K562 (cell line): Measurements from ENCODE around the gene MCU. TPM values are rescaled to one million over a fixed set of nuclear protein-coding genes. Genes with fewer than 3 reads are reported as not detected.

Experiments used
- ATF1 ChIP-seq, 2 experiments: fragments of 450-650 bp in 1 of 2; IDR thresholded peaks; 2 replicates each; pipeline ENCODE4 v1.6.1; 2016; ENCODE audit warnings: missing compliant biosample characterization in 1 of 2, missing genetic modification characterization in 1 of 2
- BDP1 ChIP-seq: IDR thresholded peaks from 3 replicates; pipeline ENCODE4 v1.6.1; 2011; ENCODE audit not compliant: insufficient read length, insufficient read depth
- DMBX1 ChIP-seq: fragments of 250-450 bp; sonication (Bioruptor Pico); IDR thresholded peaks from 2 replicates; pipeline ENCODE4 v1.8.0; 2022; ENCODE audit warnings: inconsistent platforms, mild to moderate bottlenecking, moderate library complexity, borderline replicate concordance
- EGR1 ChIP-seq: fragments of 450-650 bp; conservative IDR thresholded peaks from 2 replicates; pipeline ENCODE4 v1.6.1; 2017; ENCODE audit warnings: mild to moderate bottlenecking
- EP300 ChIP-seq: IDR thresholded peaks from 2 replicates; pipeline ENCODE4 v1.6.1; 2012; ENCODE audit warnings: low read length, improper control_type of control experiment
- ERF ChIP-seq: fragments of 450-650 bp; formaldehyde crosslinking; IDR thresholded peaks from 2 replicates; pipeline ENCODE4 v1.4.0; 2020; ENCODE audit warnings: mild to moderate bottlenecking, mixed read lengths
- FOXK1 ChIP-seq: sonication (generic); formaldehyde crosslinking; IDR thresholded peaks from 2 replicates; pipeline ENCODE4 v1.8.0; 2022; ENCODE audit warnings: missing genetic modification reagents, mild to moderate bottlenecking, borderline replicate concordance
- FOXK2 ChIP-seq, 2 experiments: fragments of 450-650 bp; IDR thresholded peaks in 1 of 2; conservative IDR thresholded peaks in 1 of 2; 2 replicates each; pipeline ENCODE4 v1.6.1; 2016; ENCODE audit warnings: low read depth in 2 of 2, mild to moderate bottlenecking in 1 of 2
- KAT2B ChIP-seq: IDR thresholded peaks from one replicate; pipeline ENCODE4 v1.6.1; 2012; ENCODE audit warnings: low read depth, mild to moderate bottlenecking, control low read depth, inconsistent platforms, low read length, moderate library complexity
- MEF2A ChIP-seq: IDR thresholded peaks from 2 replicates; pipeline ENCODE4 v1.6.1; 2011; ENCODE audit warnings: low read depth, mild to moderate bottlenecking, low read length, moderate library complexity; ENCODE audit not compliant: control insufficient read depth
- MTA2 ChIP-seq: fragments of 450-650 bp; IDR thresholded peaks from 2 replicates; pipeline ENCODE4 v1.6.1; 2016; ENCODE audit warnings: low read depth
- PML ChIP-seq: IDR thresholded peaks from 2 replicates; pipeline ENCODE4 v1.6.1; 2012; ENCODE audit warnings: low read length, inconsistent platforms
- SIRT6 ChIP-seq: IDR thresholded peaks from one replicate; pipeline ENCODE4 v1.6.1; 2012; ENCODE audit warnings: low read depth, mild to moderate bottlenecking, control low read depth, inconsistent platforms, low read length, moderate library complexity
- ZKSCAN3 ChIP-seq: fragments of 250-450 bp; sonication (Bioruptor Pico); IDR thresholded peaks from 2 replicates; pipeline ENCODE4 v1.4.0; 2020
- ZNF239 ChIP-seq: fragments of 250-450 bp; sonication (Bioruptor Pico); IDR thresholded peaks from 2 replicates; pipeline ENCODE4 v1.4.0; 2020; ENCODE audit warnings: mild to moderate bottlenecking
- ZNF253 ChIP-seq: fragments of 250-450 bp; sonication (Bioruptor Pico); conservative IDR thresholded peaks from 2 replicates; pipeline ENCODE4 v1.6.1; 2021; ENCODE audit warnings: mild to moderate bottlenecking
- ZNF584 ChIP-seq: fragments of 200-800 bp; sonication (Bioruptor generic); IDR thresholded peaks from 2 replicates; pipeline ENCODE4 v1.6.1; 2016; ENCODE audit warnings: low read depth, mild to moderate bottlenecking, missing genetic modification characterization, missing compliant biosample characterization
- polyA plus RNA-seq, 8 experiments: library from polyadenylated mRNA; depleted of rRNA in 4 of 8; stranded (reverse) in 5 of 8; unstranded in 3 of 8; fragments of >200 nt; fragmentation: Nextera tagmentation in 2 of 8; fragmentation: Illumina TruSeq in 1 of 8; extraction: Ambion mirVana in 2 of 8; extraction: Trizol in 1 of 8; gene quantifications; 2 replicates each; pipeline versions ENCODE4 v1.2.1 to v1.2.3, GENCODE V29; 2011 to 2014; ENCODE audit warnings: inconsistent platforms in 1 of 8, missing spikeins in 1 of 8
- total RNA-seq, 7 experiments: library from RNA; depleted of rRNA in 6 of 7; stranded (reverse); fragments of >200 nt in 6 of 7; fragmentation: Illumina TruSeq in 2 of 7; extraction: Trizol in 2 of 7; gene quantifications; 2 replicates each; pipeline versions ENCODE4 v1.2.1 to v1.2.3, GENCODE V29; 2011 to 2021; ENCODE audit warnings: low replicate concordance in 1 of 7
- TF ChIP-seq, protein P1 (sequence below), 2 experiments: fragments of 250-450 bp in 1 of 2; fragments of 450-650 bp in 1 of 2; sonication (Bioruptor Pico) in 1 of 2; IDR thresholded peaks; 2 replicates each; pipeline versions ENCODE4 v1.6.1 to v1.8.0; 2016 to 2021; ENCODE audit warnings: mild to moderate bottlenecking in 2 of 2, moderate library complexity in 2 of 2, missing compliant biosample characterization in 1 of 2, missing genetic modification characterization in 1 of 2
- TF ChIP-seq, protein P2 (sequence below): sonication (generic); formaldehyde crosslinking; IDR thresholded peaks from 2 replicates; pipeline ENCODE4 v1.8.0; 2022; ENCODE audit warnings: mild to moderate bottlenecking, missing genetic modification reagents
- TF ChIP-seq, protein P3 (sequence below): fragments of 250-450 bp; sonication (Bioruptor Pico); IDR thresholded peaks from 2 replicates; pipeline ENCODE4 v1.6.1; 2021; ENCODE audit warnings: mild to moderate bottlenecking
- TF ChIP-seq, protein P4 (sequence below): sonication (generic); formaldehyde crosslinking; IDR thresholded peaks from 2 replicates; pipeline ENCODE4 v1.8.0; 2023; ENCODE audit warnings: mild to moderate bottlenecking, missing genetic modification reagents
- TF ChIP-seq, protein P5 (sequence below), 2 experiments: IDR thresholded peaks; 2 replicates each; pipeline ENCODE4 v1.6.1; 2011; ENCODE audit warnings: borderline replicate concordance in 1 of 2, control low read depth in 1 of 2, low read depth in 1 of 2, low read length in 1 of 2, mild to moderate bottlenecking in 1 of 2, mixed read lengths in 1 of 2, moderate library complexity in 1 of 2; ENCODE audit not compliant: insufficient read depth in 1 of 2, insufficient read length in 1 of 2, poor library complexity in 1 of 2, severe bottlenecking in 1 of 2; ENCODE audit errors: extremely low read depth in 1 of 2

MCU gene
- total and polyA plus RNA-seq, 9 of the 15 experiments (the other 6 are each of a cell fraction or from before 2014, with no cell fraction given) = 8.2 to 88.8 (median 21.3) TPM

DNA sequence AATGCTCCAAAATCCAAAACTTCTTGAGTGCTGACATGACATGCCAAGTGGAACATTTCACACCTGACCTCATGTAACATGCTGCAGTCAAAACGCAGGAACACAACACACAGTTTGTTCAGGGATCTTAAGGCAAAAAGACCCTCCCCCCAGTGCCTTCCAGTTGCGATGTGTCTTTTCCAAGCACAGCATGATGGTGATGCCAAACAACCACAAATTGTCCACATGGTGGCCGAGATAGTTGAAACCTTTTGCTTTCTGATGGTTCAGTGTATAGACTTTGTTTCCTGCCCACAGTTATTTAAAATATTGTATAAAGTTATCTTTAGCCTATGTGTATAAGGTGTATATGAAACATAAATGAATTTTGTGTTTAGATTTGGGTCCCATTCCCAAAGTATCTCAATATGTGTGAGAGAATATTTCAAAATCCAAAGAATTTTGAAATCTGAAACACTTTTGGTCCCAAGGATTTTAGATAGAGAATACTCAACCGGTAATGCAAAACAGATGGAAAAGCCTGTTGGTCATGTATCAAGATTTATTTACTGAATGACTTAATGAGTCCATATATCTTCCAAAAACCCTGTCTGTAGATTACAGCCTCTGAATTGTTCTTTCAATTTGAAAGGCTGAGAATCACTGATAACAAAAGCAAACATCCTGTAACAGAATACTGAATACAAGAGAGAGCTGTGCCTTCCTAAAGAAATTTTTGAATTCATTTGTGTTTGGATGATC lies 108.2 kb downstream of the MCU start (continued):
- no peak for TF ChIP-seq EGR1
- TF ChIP-seq ERF (CRISPR knock-in tag) = no peak
- TF ChIP-seq, protein P1, sequence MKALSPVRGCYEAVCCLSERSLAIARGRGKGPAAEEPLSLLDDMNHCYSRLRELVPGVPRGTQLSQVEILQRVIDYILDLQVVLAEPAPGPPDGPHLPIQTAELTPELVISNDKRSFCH (CRISPR knock-in tag; IDR thresholded peaks at IDR 0.05) = no peak
- TF ChIP-seq, protein P1 (tag; IDR thresholded peaks at IDR 0.05) = no peak
- no peak for TF ChIP-seq ZKSCAN3 (CRISPR knock-in tag)
- peak; percentile 77 for TF ChIP-seq MTA2
- TF ChIP-seq, protein P2, sequence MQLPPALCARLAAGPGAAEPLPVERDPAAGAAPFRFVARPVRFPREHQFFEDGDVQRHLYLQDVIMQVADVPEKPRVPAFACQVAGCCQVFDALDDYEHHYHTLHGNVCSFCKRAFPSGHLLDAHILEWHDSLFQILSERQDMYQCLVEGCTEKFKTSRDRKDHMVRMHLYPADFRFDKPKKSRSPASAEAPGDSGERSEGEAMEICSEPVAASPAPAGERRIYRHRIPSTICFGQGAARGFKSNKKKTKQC = no peak
- TF ChIP-seq ZNF239 = no peak
- no peak for TF ChIP-seq SIRT6
- TF ChIP-seq FOXK1 (CRISPR knock-in tag) = no peak
- no peak for TF ChIP-seq KAT2B
- TF ChIP-seq FOXK2 (conservative IDR thresholded peaks at IDR 0.05 in 1 of 2, IDR thresholded peaks at IDR 0.05 in 1 of 2; ENCODE audit: low read depth in 2 of 2) = no peak
- no peak for TF ChIP-seq DMBX1 (CRISPR knock-in tag)
- TF ChIP-seq, protein P3, sequence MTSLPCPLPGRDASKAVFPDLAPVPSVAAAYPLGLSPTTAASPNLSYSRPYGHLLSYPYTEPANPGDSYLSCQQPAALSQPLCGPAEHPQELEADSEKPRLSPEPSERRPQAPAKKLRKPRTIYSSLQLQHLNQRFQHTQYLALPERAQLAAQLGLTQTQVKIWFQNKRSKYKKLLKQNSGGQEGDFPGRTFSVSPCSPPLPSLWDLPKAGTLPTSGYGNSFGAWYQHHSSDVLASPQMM = no peak
- TF ChIP-seq BDP1 = no peak
- no peak for TF ChIP-seq MEF2A
- TF ChIP-seq, protein P4, sequence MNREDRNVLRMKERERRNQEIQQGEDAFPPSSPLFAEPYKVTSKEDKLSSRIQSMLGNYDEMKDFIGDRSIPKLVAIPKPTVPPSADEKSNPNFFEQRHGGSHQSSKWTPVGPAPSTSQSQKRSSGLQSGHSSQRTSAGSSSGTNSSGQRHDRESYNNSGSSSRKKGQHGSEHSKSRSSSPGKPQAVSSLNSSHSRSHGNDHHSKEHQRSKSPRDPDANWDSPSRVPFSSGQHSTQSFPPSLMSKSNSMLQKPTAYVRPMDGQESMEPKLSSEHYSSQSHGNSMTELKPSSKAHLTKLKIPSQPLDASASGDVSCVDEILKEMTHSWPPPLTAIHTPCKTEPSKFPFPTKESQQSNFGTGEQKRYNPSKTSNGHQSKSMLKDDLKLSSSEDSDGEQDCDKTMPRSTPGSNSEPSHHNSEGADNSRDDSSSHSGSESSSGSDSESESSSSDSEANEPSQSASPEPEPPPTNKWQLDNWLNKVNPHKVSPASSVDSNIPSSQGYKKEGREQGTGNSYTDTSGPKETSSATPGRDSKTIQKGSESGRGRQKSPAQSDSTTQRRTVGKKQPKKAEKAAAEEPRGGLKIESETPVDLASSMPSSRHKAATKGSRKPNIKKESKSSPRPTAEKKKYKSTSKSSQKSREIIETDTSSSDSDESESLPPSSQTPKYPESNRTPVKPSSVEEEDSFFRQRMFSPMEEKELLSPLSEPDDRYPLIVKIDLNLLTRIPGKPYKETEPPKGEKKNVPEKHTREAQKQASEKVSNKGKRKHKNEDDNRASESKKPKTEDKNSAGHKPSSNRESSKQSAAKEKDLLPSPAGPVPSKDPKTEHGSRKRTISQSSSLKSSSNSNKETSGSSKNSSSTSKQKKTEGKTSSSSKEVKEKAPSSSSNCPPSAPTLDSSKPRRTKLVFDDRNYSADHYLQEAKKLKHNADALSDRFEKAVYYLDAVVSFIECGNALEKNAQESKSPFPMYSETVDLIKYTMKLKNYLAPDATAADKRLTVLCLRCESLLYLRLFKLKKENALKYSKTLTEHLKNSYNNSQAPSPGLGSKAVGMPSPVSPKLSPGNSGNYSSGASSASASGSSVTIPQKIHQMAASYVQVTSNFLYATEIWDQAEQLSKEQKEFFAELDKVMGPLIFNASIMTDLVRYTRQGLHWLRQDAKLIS = no peak
- TF ChIP-seq ZNF584 = no peak
- TF ChIP-seq ZNF253 = no peak
- no peak for TF ChIP-seq ATF1 (CRISPR knock-in tag; IDR thresholded peaks at IDR 0.05)
- TF ChIP-seq ATF1 (tag; IDR thresholded peaks at IDR 0.05) = no peak
- peak; percentile 39; the same call in 1 of the 2 replicates for TF ChIP-seq PML
- TF ChIP-seq, protein P5, sequence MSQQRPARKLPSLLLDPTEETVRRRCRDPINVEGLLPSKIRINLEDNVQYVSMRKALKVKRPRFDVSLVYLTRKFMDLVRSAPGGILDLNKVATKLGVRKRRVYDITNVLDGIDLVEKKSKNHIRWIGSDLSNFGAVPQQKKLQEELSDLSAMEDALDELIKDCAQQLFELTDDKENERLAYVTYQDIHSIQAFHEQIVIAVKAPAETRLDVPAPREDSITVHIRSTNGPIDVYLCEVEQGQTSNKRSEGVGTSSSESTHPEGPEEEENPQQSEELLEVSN (IDR thresholded peaks at IDR 0.05; ENCODE audit: borderline replicate concordance in 1 of 2, extremely low read depth in 1 of 2, insufficient read depth in 1 of 2, insufficient read length in 1 of 2, low read depth in 1 of 2, low read length in 1 of 2, poor library complexity in 1 of 2, severe bottlenecking in 1 of 2) = no peak
- peak; percentile 85 for TF ChIP-seq EP300
